Effector memory CD4-positive, alpha-beta T cell (primary cell): Measurements from ENCODE around the gene FBN2.

Experiments
- DNase-seq, 3 donors: peaks; one replicate each; pipeline ENCODE4 v3.0.0-alpha.2; 2020
- H3K27ac ChIP-seq: 2 replicates; pipeline ENCODE4 v1.7.0; 2013; ENCODE audit warnings: mild to moderate bottlenecking, low read length, moderate library complexity; ENCODE audit not compliant: insufficient read depth, poor library complexity, severe bottlenecking
- H3K27me3 ChIP-seq: replicated peaks from 2 replicates; pipeline ENCODE4 v1.7.0; 2013; ENCODE audit warnings: mild to moderate bottlenecking, low read length; ENCODE audit not compliant: insufficient read depth, control insufficient read depth, poor library complexity, severe bottlenecking
- H3K36me3 ChIP-seq: 2 replicates; pipeline ENCODE4 v1.7.0; 2013; ENCODE audit warnings: mild to moderate bottlenecking, low read length, moderate library complexity; ENCODE audit not compliant: control insufficient read depth, insufficient read depth
- H3K4me1 ChIP-seq: 2 replicates; pipeline ENCODE4 v1.7.0; 2013; ENCODE audit warnings: low read length, mild to moderate bottlenecking; ENCODE audit not compliant: control insufficient read depth, insufficient read depth, poor library complexity, severe bottlenecking
- H3K4me3 ChIP-seq: 2 replicates; pipeline ENCODE4 v1.7.0; 2013; ENCODE audit warnings: low read length, low read depth, mild to moderate bottlenecking; ENCODE audit not compliant: insufficient read depth, poor library complexity, severe bottlenecking
- H3K9me3 ChIP-seq: 2 replicates; pipeline ENCODE4 v1.7.0; 2013; ENCODE audit warnings: mild to moderate bottlenecking, low read length, moderate library complexity; ENCODE audit not compliant: control insufficient read depth

The FBN2 gene

GRCh38 chr5:128355961-128356360 lies 182.1 kb downstream of the FBN2 start:
- Histone ChIP-seq H3K4me1 (no peaks in the 10 kb centered on the region), H3K4me3 (no peak overlapping the region), H3K9me3 (no peaks in the 10 kb centered on the region), H3K27me3 (no peaks in the 10 kb centered on the region), H3K27ac (no peak overlapping the region), H3K36me3 (no peaks in the 10 kb centered on the region)
- DNase-seq, result no peak

DNA sequence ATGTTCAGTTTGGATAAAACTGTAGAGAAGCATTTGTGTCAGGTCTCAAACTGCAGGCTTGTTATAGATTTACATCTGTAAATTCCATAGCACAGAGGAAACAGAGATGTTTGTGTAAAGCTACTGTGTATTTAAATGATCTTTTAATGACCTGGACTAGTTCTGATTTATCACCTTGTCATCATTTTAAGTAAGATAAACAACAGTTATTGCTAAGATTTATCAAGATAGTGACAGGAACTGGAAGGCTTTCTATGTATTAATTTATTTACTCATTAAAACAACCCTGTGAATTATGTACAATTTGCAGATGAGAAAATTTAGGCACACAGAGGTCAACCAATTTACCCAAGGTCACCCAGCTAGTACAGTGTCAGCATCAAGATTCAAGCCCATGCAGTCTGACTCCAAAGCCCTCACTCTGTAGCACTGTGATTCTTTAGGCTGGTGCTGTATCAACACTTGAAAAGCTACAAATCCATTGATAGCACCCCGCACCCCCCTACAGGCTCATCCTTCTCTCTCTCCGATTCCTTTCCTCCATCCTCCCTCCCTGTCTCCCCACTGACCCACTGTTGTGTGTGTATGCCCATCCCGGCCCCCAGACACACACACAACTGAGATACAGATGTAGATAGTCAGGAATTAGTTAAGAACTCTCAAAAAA lies 184.5 kb downstream of the FBN2 start:
- no peak overlapping the region for H3K27ac ChIP-seq
- H3K9me3 ChIP-seq, result no peaks in the 10 kb centered on the region
- H3K36me3 ChIP-seq, result no peaks in the 10 kb centered on the region
- H3K4me3 ChIP-seq, result no peak overlapping the region
- no peaks in the 10 kb centered on the region for H3K27me3 ChIP-seq
- H3K4me1 ChIP-seq, result no peaks in the 10 kb centered on the region
- DNase-seq, result no peak

GRCh38 chr5:128350705-128351104 lies 187.3 kb downstream of the FBN2 start:
- H3K27ac ChIP-seq, result no peak overlapping the region
- H3K9me3 ChIP-seq, result no peaks in the 10 kb centered on the region
- DNase-seq, result no peak
- H3K4me3 ChIP-seq, result no peak overlapping the region
- no peaks in the 10 kb centered on the region for H3K27me3 ChIP-seq
- H3K36me3 ChIP-seq, result no peaks in the 10 kb centered on the region
- no peaks in the 10 kb centered on the region for H3K4me1 ChIP-seq

GRCh38 chr5:128349044-128349858 lies 188.8 kb downstream of the FBN2 start:
- Histone ChIP-seq H3K4me1 (no peaks in the 10 kb centered on the region), H3K36me3 (no peaks in the 10 kb centered on the region), H3K27ac (no peak overlapping the region), H3K9me3 (no peaks in the 10 kb centered on the region), H3K27me3 (no peaks in the 10 kb centered on the region), H3K4me3 (no peak overlapping the region)
- DNase-seq, result no peak

GRCh38 chr5:128346038-128346437 lies 192.0 kb downstream of the FBN2 start:
- no peak for DNase-seq
- Histone ChIP-seq H3K9me3 (no peaks in the 10 kb centered on the region), H3K4me1 (no peaks in the 10 kb centered on the region), H3K27ac (no peak overlapping the region), H3K4me3 (no peak overlapping the region), H3K36me3 (no peaks in the 10 kb centered on the region), H3K27me3 (no peaks in the 10 kb centered on the region)

GRCh38 chr5:128345247-128345646 lies 192.8 kb downstream of the FBN2 start:
- H3K27me3 ChIP-seq, result no peaks in the 10 kb centered on the region
- no peak for DNase-seq
- H3K27ac ChIP-seq, result no peak overlapping the region
- no peaks in the 10 kb centered on the region for H3K36me3 ChIP-seq
- no peak overlapping the region for H3K4me3 ChIP-seq
- no peaks in the 10 kb centered on the region for H3K4me1 ChIP-seq
- H3K9me3 ChIP-seq, result no peaks in the 10 kb centered on the region

GRCh38 chr5:128343168-128343567 lies 194.9 kb downstream of the FBN2 start:
- DNase-seq, result no peak
- no peaks in the 10 kb centered on the region for H3K36me3 ChIP-seq
- no peak overlapping the region for H3K27ac ChIP-seq
- no peaks in the 10 kb centered on the region for H3K4me1 ChIP-seq
- no peak overlapping the region for H3K4me3 ChIP-seq
- no peaks in the 10 kb centered on the region for H3K9me3 ChIP-seq
- no peaks in the 10 kb centered on the region for H3K27me3 ChIP-seq

DNA sequence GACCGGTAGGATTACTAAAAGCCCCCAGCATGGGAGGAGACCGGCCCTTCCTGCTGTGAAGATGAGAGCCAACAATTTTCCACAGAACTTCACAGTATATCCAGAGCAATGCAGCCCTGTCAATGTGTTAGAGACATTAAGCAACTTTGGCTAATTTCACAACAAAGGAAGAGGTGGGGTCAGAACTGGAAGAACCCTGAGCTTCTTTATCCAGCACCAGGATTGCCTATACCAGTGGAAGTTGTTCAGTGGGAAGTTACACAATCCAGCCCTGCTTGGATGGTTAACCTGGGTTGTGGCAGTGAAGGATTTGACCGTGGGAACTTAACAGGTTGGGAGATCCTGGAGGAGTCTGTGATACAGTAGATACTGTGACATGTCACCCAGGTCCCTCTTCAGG lies 197.0 kb downstream of the FBN2 start:
- Histone ChIP-seq H3K27me3 (no peaks in the 10 kb centered on the region), H3K9me3 (no peaks in the 10 kb centered on the region), H3K4me1 (no peaks in the 10 kb centered on the region), H3K4me3 (no peak overlapping the region), H3K27ac (no peak overlapping the region), H3K36me3 (no peaks in the 10 kb centered on the region)
- no peak for DNase-seq

- Histone ChIP-seq H3K27me3 (no peaks in the 10 kb centered on the region), H3K9me3 (no peaks in the 10 kb centered on the region), H3K36me3 (no peaks in the 10 kb centered on the region), H3K4me3 (no peak overlapping the region), H3K4me1 (no peaks in the 10 kb centered on the region), H3K27ac (no peak overlapping the region)
- no peak for DNase-seq
These were observed 197.4 kb downstream of the FBN2 start for GRCh38 chr5:128340648-128341047.

DNA sequence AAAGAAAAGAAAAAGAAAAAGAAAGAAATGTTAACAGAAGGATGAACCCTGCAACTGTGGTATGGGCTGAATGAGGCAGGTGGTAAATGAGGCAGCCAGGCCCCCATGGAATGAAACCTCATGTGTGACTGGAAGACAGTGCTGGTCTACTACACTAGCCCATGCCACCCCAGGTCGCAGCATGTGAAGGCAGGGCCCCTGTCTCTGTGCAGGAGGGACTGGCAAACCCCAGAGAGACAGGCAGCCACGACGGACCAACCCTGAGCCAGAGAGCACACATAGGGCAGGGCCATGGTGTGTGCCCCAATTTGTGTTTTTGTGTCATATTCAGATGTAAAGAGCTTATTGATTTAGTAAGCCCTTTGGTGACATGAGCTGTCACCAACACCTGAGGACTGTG lies 198.5 kb downstream of the FBN2 start:
- no peaks in the 10 kb centered on the region for H3K4me1 ChIP-seq

More for the DNA sequence above, 198.5 kb downstream of the FBN2 start:
- no peak overlapping the region for H3K4me3 ChIP-seq
- no peaks in the 10 kb centered on the region for H3K27me3 ChIP-seq
- no peaks in the 10 kb centered on the region for H3K9me3 ChIP-seq
- no peak overlapping the region for H3K27ac ChIP-seq
- DNase-seq, result no peak
- H3K36me3 ChIP-seq, result no peaks in the 10 kb centered on the region
